SU-DHL-6 (cell line): ENCODE results near the gene PIK3CD.
"Not testable (repeated sequence)": the region's sequence is repeated elsewhere in the genome, so short reads cannot be mapped to it uniquely, and the experiment has no call there.

Source experiments
- H2AFZ ChIP-seq: fragments of 200-600 bp; sonication (generic); 2 replicates; pipeline ENCODE4 v1.6.1; 2014; ENCODE audit warnings: low read depth, mild to moderate bottlenecking, moderate library complexity, mixed read lengths, antibody characterized with exemption, low read length; ENCODE audit not compliant: severe bottlenecking
- H3F3A ChIP-seq: fragments of 200-600 bp; shearing (Covaris generic); 2 replicates; pipeline ENCODE4 v1.6.0; 2016; ENCODE audit warnings: antibody characterized with exemption, mild to moderate bottlenecking; ENCODE audit not compliant: insufficient read depth
- H3K27ac ChIP-seq: fragments of 200-600 bp; sonication (generic); 2 replicates; pipeline ENCODE4 v1.5.1; 2016; ENCODE audit warnings: low read depth, mild to moderate bottlenecking, low read length, moderate library complexity, mixed read lengths
- H3K27me3 ChIP-seq: fragments of 200-600 bp; sonication (generic), shearing (Covaris generic); 2 replicates; pipeline ENCODE4 v1.6.0; 2014; ENCODE audit warnings: mild to moderate bottlenecking, low read length
- H3K36me3 ChIP-seq: fragments of 200-600 bp; sonication (generic); 2 replicates; pipeline ENCODE4 v1.6.1; 2014; ENCODE audit warnings: mild to moderate bottlenecking, low read length, mixed read lengths
- H3K4me2 ChIP-seq: fragments of 300-600, 200-600 bp; shearing (Covaris generic), sonication (generic); 2 replicates; pipeline ENCODE4 v1.6.0; 2014; ENCODE audit warnings: low read length, low read depth, mild to moderate bottlenecking; ENCODE audit not compliant: poor library complexity, severe bottlenecking
- H3K4me3 ChIP-seq: fragments of 200-600 bp; sonication (generic); 2 replicates; pipeline ENCODE4 v1.5.1; 2014; ENCODE audit warnings: antibody characterized with exemption, low read length, mild to moderate bottlenecking, mixed read lengths; ENCODE audit not compliant: insufficient read depth, poor library complexity, severe bottlenecking
- H3K79me2 ChIP-seq: fragments of 200-600 bp; sonication (generic); 2 replicates; pipeline ENCODE4 v1.6.1; 2014; ENCODE audit warnings: mild to moderate bottlenecking, low read length, moderate library complexity; ENCODE audit not compliant: insufficient read depth
- H3K9ac ChIP-seq: fragments of 200-600 bp; sonication (generic); 2 replicates; pipeline ENCODE4 v1.7.0; 2014; ENCODE audit warnings: mild to moderate bottlenecking, low read length
- H3K9me2 ChIP-seq: fragments of 200-600 bp; sonication (generic); replicated peaks from 2 replicates; pipeline ENCODE4 v1.6.1; 2014; ENCODE audit warnings: low read length; ENCODE audit not compliant: insufficient read depth
- H3K9me3 ChIP-seq: fragments of 200-600 bp; sonication (generic); 2 replicates; pipeline ENCODE4 v1.6.1; 2014; ENCODE audit warnings: low read length, mixed read lengths; ENCODE audit not compliant: insufficient read depth
- H4K20me1 ChIP-seq: fragments of 200-600 bp; sonication (generic); 2 replicates; pipeline ENCODE4 v1.6.1; 2014; ENCODE audit warnings: low read depth, mild to moderate bottlenecking, antibody characterized with exemption, low read length, moderate library complexity, mixed read lengths
- CTCF ChIP-seq: fragments of 200-600 bp; sonication (generic); IDR thresholded peaks from one replicate; pipeline ENCODE4 v1.5.1; 2017; ENCODE audit warnings: antibody characterized with exemption, mild to moderate bottlenecking, low read length, moderate library complexity; ENCODE audit not compliant: insufficient read depth, poor library complexity, severe bottlenecking
- EZH2phosphoT487 ChIP-seq: fragments of 200-600 bp; sonication (generic), shearing (Covaris generic); conservative IDR thresholded peaks from 2 replicates; pipeline ENCODE4 v1.6.1; 2018; ENCODE audit warnings: mild to moderate bottlenecking, antibody characterized with exemption, low read length, moderate library complexity, mixed read lengths

The PIK3CD gene

DNA sequence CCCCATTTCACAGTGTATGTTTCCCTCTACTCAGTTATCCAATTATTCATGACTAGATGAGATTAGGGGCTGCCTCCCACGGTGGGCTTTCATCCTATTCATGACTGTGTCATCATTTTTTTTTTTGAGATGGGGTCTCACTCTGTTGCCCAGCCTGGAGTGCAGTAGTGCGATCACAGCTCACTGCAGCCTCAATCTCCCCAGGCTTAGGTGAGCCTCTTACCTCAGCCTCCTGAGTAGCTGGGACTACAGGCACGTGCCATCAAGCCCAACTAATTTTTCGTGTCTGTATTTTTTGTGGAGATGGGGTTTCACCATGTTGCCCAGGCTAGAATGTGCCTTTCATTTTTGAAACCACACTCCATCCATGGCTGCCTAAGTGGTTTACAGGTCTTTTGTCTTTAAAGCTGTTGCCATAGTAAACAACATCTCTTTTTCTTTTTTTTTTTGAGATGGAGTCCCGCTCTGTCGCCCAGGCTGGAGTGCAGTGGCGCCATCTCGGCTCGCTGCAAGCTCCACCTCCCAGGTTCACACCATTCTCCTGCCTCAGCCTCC, 60.0 kb downstream of the PIK3CD start:
- Histone ChIP-seq H3K4me3 (no peak overlapping the region), H3K9me2 (no peaks in the 10 kb centered on the region), H3K9ac (no peak overlapping the region), H4K20me1 (no peaks in the 10 kb centered on the region), H3K27me3 (no peaks in the 10 kb centered on the region), H3K4me2 (no peak overlapping the region), H2AFZ (no peak overlapping the region), H3F3A (0 out of 2 replicates have a peak, but pooled peaks cover 5% of the 10 kb centered on the region), H3K36me3 (no peaks in the 10 kb centered on the region), H3K27ac (no peak overlapping the region), H3K9me3 (no peaks in the 10 kb centered on the region), H3K79me2 (no peaks in the 10 kb centered on the region)
- TF ChIP-seq CTCF, result no peak
- TF ChIP-seq EZH2phosphoT487, result no peak

- not testable (repeated sequence) for H4K20me1 ChIP-seq, H3K79me2 ChIP-seq, H3K27ac ChIP-seq, H3K27me3 ChIP-seq, H3K9ac ChIP-seq, H3K9me2 ChIP-seq, H2AFZ ChIP-seq, H3K4me3 ChIP-seq, H3F3A ChIP-seq, H3K36me3 ChIP-seq, H3K4me2 ChIP-seq, H3K9me3 ChIP-seq
Measured at GRCh38 chr1:9712767-9713166, 61.2 kb downstream of the PIK3CD start.

DNA sequence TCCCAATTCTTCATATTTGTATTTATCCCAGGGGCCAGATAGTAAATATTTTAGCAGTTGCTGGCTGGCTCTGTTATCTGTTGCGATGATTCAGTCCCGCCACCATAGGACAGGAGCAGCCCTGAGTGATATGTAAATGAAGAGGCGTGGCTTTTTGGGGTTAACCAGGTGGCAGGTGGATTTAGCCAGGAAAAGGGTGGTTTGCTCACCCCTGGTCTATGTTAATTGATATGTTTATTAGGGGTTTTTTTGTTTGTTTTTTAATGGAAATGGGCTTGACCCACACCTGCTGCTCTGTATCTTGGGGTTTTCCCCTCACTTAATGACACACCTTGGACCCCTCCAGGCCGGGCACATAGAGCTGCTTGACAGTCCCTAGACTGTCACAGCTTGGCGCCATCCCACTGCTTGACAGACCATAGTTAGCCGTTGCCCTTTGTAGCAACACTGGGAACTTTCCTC, 62.8 kb downstream of the PIK3CD start:
- no peak overlapping the region for H3K4me2 ChIP-seq
- H3K27ac ChIP-seq, result no peak overlapping the region
- H4K20me1 ChIP-seq, result no peaks in the 10 kb centered on the region
- no peaks in the 10 kb centered on the region for H3K9me2 ChIP-seq
- no peaks in the 10 kb centered on the region for H3K27me3 ChIP-seq
- H3K36me3 ChIP-seq, result no peaks in the 10 kb centered on the region
- no peak overlapping the region for H2AFZ ChIP-seq
- H3K79me2 ChIP-seq, result no peaks in the 10 kb centered on the region
- 0 out of 2 replicates have a peak, but pooled peaks cover 5% of the 10 kb centered on the region for H3F3A ChIP-seq
- no peaks in the 10 kb centered on the region for H3K9me3 ChIP-seq
- TF ChIP-seq CTCF (no peak), EZH2phosphoT487 (no peak)
- no peak overlapping the region for H3K9ac ChIP-seq
- H3K4me3 ChIP-seq, result no peak overlapping the region

DNA sequence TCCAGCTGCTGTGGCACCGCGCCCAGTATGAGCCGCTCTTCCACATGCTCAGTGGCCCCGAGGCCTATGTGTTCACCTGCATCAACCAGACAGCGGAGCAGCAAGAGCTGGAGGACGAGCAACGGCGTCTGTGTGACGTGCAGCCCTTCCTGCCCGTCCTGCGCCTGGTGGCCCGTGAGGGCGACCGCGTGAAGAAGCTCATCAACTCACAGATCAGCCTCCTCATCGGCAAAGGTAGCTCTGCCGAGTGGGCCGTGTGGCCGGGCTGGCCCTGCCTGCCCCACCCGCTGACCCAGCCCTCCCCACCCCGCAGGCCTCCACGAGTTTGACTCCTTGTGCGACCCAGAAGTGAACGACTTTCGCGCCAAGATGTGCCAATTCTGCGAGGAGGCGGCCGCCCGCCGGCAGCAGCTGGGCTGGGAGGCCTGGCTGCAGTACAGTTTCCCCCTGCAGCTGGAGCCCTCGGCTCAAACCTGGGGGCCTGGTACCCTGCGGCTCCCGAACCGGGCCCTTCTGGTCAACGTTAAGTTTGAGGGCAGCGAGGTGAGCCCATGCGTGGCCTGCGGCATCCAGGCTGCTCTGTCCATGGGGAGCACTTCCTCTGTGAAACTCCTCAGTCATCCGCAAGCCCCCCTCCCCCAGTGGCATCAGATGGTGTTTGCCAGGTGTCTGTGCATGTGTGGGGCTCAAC, 64.2 kb downstream of the PIK3CD start:
- H3K27ac ChIP-seq, result no peak overlapping the region
- H4K20me1 ChIP-seq, result no peaks in the 10 kb centered on the region
- H3K36me3 ChIP-seq, result no peaks in the 10 kb centered on the region
- no peaks in the 10 kb centered on the region for H3K27me3 ChIP-seq
- H3K79me2 ChIP-seq, result no peaks in the 10 kb centered on the region
- no peak overlapping the region for H3K4me2 ChIP-seq
- H3K9me2 ChIP-seq, result no peaks in the 10 kb centered on the region
- 0 out of 2 replicates have a peak, but pooled peaks cover 5% of the 10 kb centered on the region for H3F3A ChIP-seq
- H3K9me3 ChIP-seq, result no peaks in the 10 kb centered on the region
- no peak overlapping the region for H3K4me3 ChIP-seq
- TF ChIP-seq CTCF (no peak), EZH2phosphoT487 (no peak)
- no peak overlapping the region for H2AFZ ChIP-seq
- H3K9ac ChIP-seq, result no peak overlapping the region
